Central memory CD8-positive, alpha-beta T cell (primary cell): ENCODE measurements around the gene MECR.
"Not testable (repeated sequence)": the region's sequence is repeated elsewhere in the genome, so short reads cannot be mapped to it uniquely, and the experiment has no call there.

Source experiments
- ATAC-seq: fragments of 150-1000 bp; cut with Tn5 transposase; replicated peaks from 2 replicates; pipeline ENCODE4 v1.10.0; 2022; ENCODE audit warnings: mild to moderate bottlenecking, moderate FRiP score, moderate number of reproducible peaks; ENCODE audit not compliant: poor library complexity, severe bottlenecking; ENCODE audit errors: extremely low read depth
- DNase-seq, 2 donors: peaks; one replicate each; pipeline ENCODE4 v3.0.0; 2021; ENCODE audit warnings: low spot score in 2 of 2
- H3K27ac Mint-ChIP-seq: one replicate; pipeline ENCODE4 v1.8.0; 2022; ENCODE audit warnings: low read depth, mild to moderate bottlenecking, moderate library complexity, mixed read lengths
- H3K27me3 Mint-ChIP-seq: one replicate; pipeline ENCODE4 v1.8.0; 2022; ENCODE audit warnings: mixed read lengths
- H3K36me3 Mint-ChIP-seq: one replicate; pipeline ENCODE4 v1.8.0; 2022; ENCODE audit warnings: mild to moderate bottlenecking, moderate library complexity, mixed read lengths; ENCODE audit not compliant: insufficient read depth
- H3K4me1 Mint-ChIP-seq: one replicate; pipeline ENCODE4 v1.8.0; 2022; ENCODE audit warnings: mixed read lengths
- H3K4me3 Mint-ChIP-seq: one replicate; pipeline ENCODE4 v1.8.0; 2022; ENCODE audit warnings: mild to moderate bottlenecking, moderate library complexity, mixed read lengths
- H3K9me3 Mint-ChIP-seq: one replicate; pipeline ENCODE4 v1.8.0; 2022; ENCODE audit warnings: mixed read lengths

Gene MECR

GRCh38 chr1:29223521-29223920 lies 7.2 kb downstream of the MECR start:
- DNase-seq (no peak), ATAC-seq (no peak)
- H3K4me1 Mint-ChIP-seq: no peaks in the 10 kb centered on the region
- H3K9me3 Mint-ChIP-seq: no peaks in the 10 kb centered on the region
- H3K27me3 Mint-ChIP-seq: no peaks in the 10 kb centered on the region
- no peaks in the 10 kb centered on the region for H3K36me3 Mint-ChIP-seq
- H3K27ac Mint-ChIP-seq: no peak overlapping the region
- no peak overlapping the region for H3K4me3 Mint-ChIP-seq

GRCh38 chr1:29222686-29223085 lies 8.0 kb downstream of the MECR start:
- H3K27ac Mint-ChIP-seq: no peak overlapping the region

GRCh38 chr1:29222260-29222659 lies 8.5 kb downstream of the MECR start:
- not testable (repeated sequence) for H3K27me3 Mint-ChIP-seq, H3K4me3 Mint-ChIP-seq, DNase-seq, H3K4me1 Mint-ChIP-seq, H3K9me3 Mint-ChIP-seq, ATAC-seq, H3K36me3 Mint-ChIP-seq, H3K27ac Mint-ChIP-seq

More at GRCh38 chr1:29222686-29223085, 8.0 kb downstream of the MECR start:
- Mint-ChIP-seq H3K27me3 (no peaks in the 10 kb centered on the region), H3K36me3 (no peaks in the 10 kb centered on the region), H3K4me3 (no peak overlapping the region), H3K9me3 (no peaks in the 10 kb centered on the region), H3K4me1 (no peaks in the 10 kb centered on the region)
- no peak for DNase-seq
- ATAC-seq: no peak

GRCh38 chr1:29221296-29221695 lies 9.4 kb downstream of the MECR start:
- no peak overlapping the region for H3K27ac Mint-ChIP-seq
- no peak for DNase-seq

GRCh38 chr1:29218223-29218622 lies 12.5 kb downstream of the MECR start:
- Mint-ChIP-seq H3K4me1 (no peaks in the 10 kb centered on the region), H3K27me3 (no peaks in the 10 kb centered on the region), H3K27ac (no peak overlapping the region), H3K36me3 (peaks cover 3% of the 10 kb centered on the region), H3K9me3 (no peaks in the 10 kb centered on the region), H3K4me3 (no peak overlapping the region)
- no peak for DNase-seq
- ATAC-seq: no peak

More at GRCh38 chr1:29221296-29221695, 9.4 kb downstream of the MECR start:
- H3K27me3 Mint-ChIP-seq: no peaks in the 10 kb centered on the region
- no peak overlapping the region for H3K4me3 Mint-ChIP-seq
- H3K4me1 Mint-ChIP-seq: no peaks in the 10 kb centered on the region
- H3K9me3 Mint-ChIP-seq: no peaks in the 10 kb centered on the region
- no peak for ATAC-seq
- H3K36me3 Mint-ChIP-seq: no peaks in the 10 kb centered on the region

- no peaks in the 10 kb centered on the region for H3K27me3 Mint-ChIP-seq
- no peak for ATAC-seq
- H3K4me3 Mint-ChIP-seq: no peak overlapping the region
- H3K36me3 Mint-ChIP-seq: peaks cover 8% of the 10 kb centered on the region
- no peak overlapping the region for H3K27ac Mint-ChIP-seq
- no peaks in the 10 kb centered on the region for H3K9me3 Mint-ChIP-seq
- no peaks in the 10 kb centered on the region for H3K4me1 Mint-ChIP-seq
- no peak for DNase-seq
Observed at GRCh38 chr1:29217633-29218032, 13.1 kb downstream of the MECR start.

GRCh38 chr1:29213055-29213454 lies 17.7 kb downstream of the MECR start:
- no peak for ATAC-seq
- Mint-ChIP-seq H3K36me3 (peaks cover 9% of the 10 kb centered on the region), H3K27me3 (no peaks in the 10 kb centered on the region), H3K4me1 (peaks cover 4% of the 10 kb centered on the region), H3K9me3 (no peaks in the 10 kb centered on the region), H3K4me3 (no peak overlapping the region), H3K27ac (peak overlapping the region; percentile 36)
- no peak for DNase-seq

GRCh38 chr1:29211086-29212030 lies 19.4 kb downstream of the MECR start:
- no peak overlapping the region for H3K27ac Mint-ChIP-seq
- no peaks in the 10 kb centered on the region for H3K9me3 Mint-ChIP-seq
- peaks cover 4% of the 10 kb centered on the region for H3K4me1 Mint-ChIP-seq
- H3K4me3 Mint-ChIP-seq: no peak overlapping the region
- ATAC-seq (no peak), DNase-seq (no peak)
- H3K27me3 Mint-ChIP-seq: no peaks in the 10 kb centered on the region
- H3K36me3 Mint-ChIP-seq: peaks cover 9% of the 10 kb centered on the region

- DNase-seq (no peak), ATAC-seq (peak; percentile 24)
- Mint-ChIP-seq H3K4me3 (no peak overlapping the region), H3K4me1 (peaks cover 4% of the 10 kb centered on the region), H3K27ac (no peak overlapping the region), H3K9me3 (no peaks in the 10 kb centered on the region), H3K36me3 (peaks cover 11% of the 10 kb centered on the region), H3K27me3 (no peaks in the 10 kb centered on the region)
Observed at GRCh38 chr1:29210278-29211085, 20.3 kb downstream of the MECR start.

- Mint-ChIP-seq H3K36me3 (peaks cover 8% of the 10 kb centered on the region), H3K27ac (no peak overlapping the region), H3K4me1 (peaks cover 4% of the 10 kb centered on the region), H3K9me3 (no peaks in the 10 kb centered on the region), H3K27me3 (no peaks in the 10 kb centered on the region), H3K4me3 (no peak overlapping the region)
- ATAC-seq (no peak), DNase-seq (no peak)
Observed at GRCh38 chr1:29209173-29209572, 21.6 kb downstream of the MECR start.

- Mint-ChIP-seq H3K4me1 (peaks cover 4% of the 10 kb centered on the region), H3K4me3 (no peak overlapping the region), H3K36me3 (peaks cover 8% of the 10 kb centered on the region), H3K9me3 (no peaks in the 10 kb centered on the region), H3K27ac (no peak overlapping the region), H3K27me3 (no peaks in the 10 kb centered on the region)
- ATAC-seq: no peak
- no peak for DNase-seq
Observed at GRCh38 chr1:29208442-29208841, 22.3 kb downstream of the MECR start.

- Mint-ChIP-seq H3K27ac (no peak overlapping the region), H3K9me3 (no peaks in the 10 kb centered on the region)
- peak; percentile 80 for ATAC-seq
Observed at GRCh38 chr1:29202584-29203340, 28.0 kb downstream of the MECR start.

More at GRCh38 chr1:29202584-29203340, 28.0 kb downstream of the MECR start:
- Mint-ChIP-seq H3K36me3 (peaks cover 4% of the 10 kb centered on the region), H3K4me1 (no peaks in the 10 kb centered on the region), H3K4me3 (no peak overlapping the region), H3K27me3 (no peaks in the 10 kb centered on the region)
- peak; percentile 73 to 90 for DNase-seq
